Measurements from ENCODE around the gene BSPRY.
A peak's percentile ranks its signal among the peaks of the same experiment; 100 is the strongest.
"Not testable (repeated sequence)": the region's sequence is repeated elsewhere in the genome, so short reads cannot be mapped to it uniquely, and the experiment has no call there.

Gene BSPRY

GRCh38 chr9:113341712-113342410 is 7.5 kb upstream of the BSPRY start:
- no peak for DNase-seq (ENCODE audit: low spot score)

DNA sequence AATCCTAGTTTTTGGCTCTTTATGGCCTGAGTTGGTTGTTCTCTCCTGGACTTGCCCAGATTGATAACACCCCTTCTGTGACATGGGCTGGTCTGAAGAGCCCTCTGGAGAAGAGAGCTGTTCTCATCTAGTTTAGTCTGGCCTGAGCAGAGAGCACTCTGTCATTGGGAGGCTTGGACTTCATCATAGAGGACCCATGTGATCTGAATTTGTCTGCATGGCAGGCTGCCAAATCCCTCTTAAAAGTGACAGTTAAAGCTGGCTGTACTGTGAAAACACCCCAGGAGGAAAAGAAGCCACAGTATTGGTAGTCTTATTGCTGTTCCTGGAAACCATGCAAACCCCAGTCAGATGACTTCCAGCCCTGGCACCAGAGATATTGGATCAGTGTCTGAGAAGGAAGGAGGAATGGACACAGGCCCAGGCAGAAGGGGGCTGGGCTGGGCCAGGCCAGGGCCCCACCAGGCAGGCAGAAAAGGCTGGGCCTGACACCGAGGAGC is 5.6 kb upstream of the BSPRY start:
- DNase-seq (ENCODE audit: low spot score), result peak; percentile 52

- no peak for DNase-seq (ENCODE audit: low spot score)
These were observed 4.2 kb upstream of the BSPRY start for GRCh38 chr9:113345190-113345589.

DNA sequence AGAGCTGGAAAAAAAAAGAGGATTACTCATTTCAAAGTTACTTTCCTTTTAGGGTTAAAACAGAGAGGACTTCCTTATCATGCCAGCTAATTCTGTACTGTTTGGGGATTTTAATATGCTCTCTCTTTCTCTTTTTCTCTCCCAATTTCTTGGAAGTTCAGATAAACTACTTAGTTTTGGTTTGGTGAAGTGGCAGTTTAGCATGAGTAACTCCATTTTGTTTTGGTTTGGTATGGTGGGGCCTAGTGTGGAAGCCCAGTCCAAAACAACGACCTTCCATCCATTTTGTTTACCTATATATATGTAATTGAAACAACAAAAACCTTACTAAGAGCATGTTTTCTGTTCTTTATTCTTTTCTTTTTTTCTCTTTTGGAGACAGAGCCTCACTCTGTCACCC is 3.7 kb upstream of the BSPRY start:
- no peak for DNase-seq (ENCODE audit: low spot score)

- DNase-seq (ENCODE audit: low spot score), result no peak
These were observed 904 bp upstream of the BSPRY start for GRCh38 chr9:113348437-113348836.

DNA sequence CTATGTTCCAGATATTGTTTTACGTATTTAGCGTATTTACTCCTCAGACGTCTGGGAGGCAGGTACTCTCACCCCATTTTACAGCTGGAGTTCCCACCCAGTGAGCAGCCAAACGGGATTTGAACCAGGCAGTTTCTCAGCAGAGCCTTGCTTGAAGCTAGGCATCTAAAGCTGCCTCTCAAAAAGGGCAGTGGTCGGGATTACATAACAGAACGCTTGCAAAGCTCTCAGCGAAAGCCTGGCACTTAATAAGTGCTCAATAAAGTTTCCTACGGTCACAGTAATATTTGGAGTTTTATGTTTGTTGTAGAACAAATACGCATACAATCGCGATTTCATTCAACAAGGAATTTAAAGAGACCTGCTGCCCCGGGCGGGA is 286 bp upstream of the BSPRY start:
- no peak for DNase-seq (ENCODE audit: low spot score)

GRCh38 chr9:113350107-113350661 is 843 bp downstream of the BSPRY start:
- no peak for DNase-seq (ENCODE audit: low spot score)

- DNase-seq (ENCODE audit: low spot score), result no peak
These were observed 1.6 kb downstream of the BSPRY start for GRCh38 chr9:113350937-113351336.

DNA sequence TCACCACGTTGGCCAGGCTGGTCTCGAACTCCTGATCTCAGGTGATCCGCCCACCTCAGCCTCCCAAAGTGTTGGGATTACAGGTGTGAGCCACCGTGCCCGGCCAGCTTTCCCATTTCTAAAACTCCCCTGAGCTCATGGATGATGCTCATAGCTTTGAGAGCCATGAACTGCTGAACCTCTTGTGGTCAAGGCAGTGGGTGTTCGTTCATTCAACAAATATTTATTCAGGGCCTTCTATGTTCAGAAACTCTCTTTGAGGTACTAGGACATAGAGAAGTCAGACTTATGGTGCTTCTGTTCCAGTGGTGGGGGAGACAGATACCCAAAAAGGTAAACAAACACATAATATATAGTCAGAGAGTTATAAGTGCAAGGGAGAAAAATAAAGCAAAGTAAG is 2.7 kb downstream of the BSPRY start:
- DNase-seq (ENCODE audit: low spot score), result no peak

DNA sequence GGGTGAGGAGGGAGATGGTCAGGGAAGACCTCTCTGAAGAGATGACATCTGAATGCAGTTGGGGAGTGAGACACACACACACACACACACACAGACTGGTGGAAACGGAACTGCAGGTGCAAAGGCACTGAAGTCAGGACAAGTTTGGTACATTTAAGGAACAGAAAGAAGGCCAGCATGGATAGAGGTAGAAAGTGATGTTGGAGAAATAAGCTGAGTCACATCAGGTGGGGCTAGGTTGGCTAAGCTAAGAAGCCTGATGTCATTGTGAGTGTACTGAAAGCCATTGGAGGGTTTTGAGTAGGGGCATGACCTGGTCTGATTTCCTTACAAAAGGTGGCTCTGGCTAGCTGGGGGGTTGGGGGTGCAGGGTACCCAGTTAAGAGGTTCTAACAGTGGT is 3.1 kb downstream of the BSPRY start:
- no peak for DNase-seq (ENCODE audit: low spot score)

DNA sequence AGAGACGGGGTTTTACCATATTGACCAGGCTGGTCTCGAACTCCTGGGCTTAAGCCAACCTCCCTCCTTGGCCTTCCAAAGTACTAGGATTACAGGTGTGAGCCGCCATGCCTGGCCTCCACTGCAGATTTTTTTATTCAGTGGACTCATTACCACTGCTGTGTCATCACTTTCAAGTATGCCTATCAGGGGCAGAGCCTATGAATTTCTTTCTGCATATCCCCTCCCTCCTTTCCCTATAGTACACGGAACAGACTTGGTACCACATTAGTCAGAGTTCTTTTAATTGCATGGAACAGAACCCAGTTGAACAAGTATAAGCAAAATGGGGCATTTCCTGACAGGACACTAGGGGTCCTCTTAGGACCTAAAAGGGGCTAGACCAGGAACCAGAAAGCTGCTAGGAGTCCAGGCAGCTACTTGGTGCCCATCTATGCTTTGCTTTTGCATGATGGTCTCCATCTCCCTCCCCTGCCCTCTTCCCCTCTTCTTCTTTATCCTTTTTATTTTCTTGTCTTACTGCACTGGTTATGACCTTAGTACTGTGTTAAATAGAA is 5.8 kb downstream of the BSPRY start:
- DNase-seq (ENCODE audit: low spot score), result no peak

- DNase-seq (ENCODE audit: low spot score), result no peak
These were observed 7.4 kb downstream of the BSPRY start for GRCh38 chr9:113356686-113357292.

- DNase-seq (ENCODE audit: low spot score), result no peak
These were observed 10.0 kb downstream of the BSPRY start for GRCh38 chr9:113359385-113359784.

DNA sequence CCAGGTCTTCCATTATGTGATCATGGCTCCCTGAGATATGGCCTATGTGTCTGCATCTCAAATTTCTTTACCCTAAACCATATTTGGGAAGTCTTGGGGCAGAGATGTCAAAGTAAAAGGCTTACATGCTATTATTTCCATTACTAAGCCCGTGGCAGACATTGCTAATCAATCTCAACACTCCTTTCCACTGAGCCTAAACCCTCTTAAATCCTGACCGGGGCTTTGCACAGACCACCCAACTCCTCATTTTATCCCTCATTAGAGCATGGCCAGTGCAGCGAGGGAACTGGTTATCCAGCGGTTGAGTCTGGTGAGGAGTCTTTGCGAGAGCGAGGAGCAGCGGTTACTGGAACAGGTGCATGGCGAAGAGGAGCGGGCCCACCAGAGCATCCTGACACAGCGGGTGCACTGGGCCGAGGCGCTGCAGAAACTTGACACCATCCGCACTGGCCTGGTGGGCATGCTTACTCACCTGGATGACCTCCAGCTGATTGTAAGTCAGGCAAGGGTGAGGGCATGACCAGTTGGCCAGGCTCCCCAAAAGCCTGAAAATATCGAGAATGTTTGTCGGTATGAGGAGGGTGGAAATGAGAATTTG is 11.0 kb downstream of the BSPRY start:
- DNase-seq (ENCODE audit: low spot score), result no peak

GRCh38 chr9:113361304-113362018 is 12.1 kb downstream of the BSPRY start:
- DNase-seq (ENCODE audit: low spot score), result no peak

GRCh38 chr9:113363336-113363735 is 14.0 kb downstream of the BSPRY start:
- no peak for DNase-seq (ENCODE audit: low spot score)

GRCh38 chr9:113364951-113365350 is 15.6 kb downstream of the BSPRY start:
- DNase-seq (ENCODE audit: low spot score), result no peak

GRCh38 chr9:113365652-113366051 is 16.3 kb downstream of the BSPRY start:
- DNase-seq (ENCODE audit: low spot score), result not testable (repeated sequence)

GRCh38 chr9:113368348-113368981 is 19.1 kb downstream of the BSPRY start:
- no peak for DNase-seq (ENCODE audit: low spot score)

DNA sequence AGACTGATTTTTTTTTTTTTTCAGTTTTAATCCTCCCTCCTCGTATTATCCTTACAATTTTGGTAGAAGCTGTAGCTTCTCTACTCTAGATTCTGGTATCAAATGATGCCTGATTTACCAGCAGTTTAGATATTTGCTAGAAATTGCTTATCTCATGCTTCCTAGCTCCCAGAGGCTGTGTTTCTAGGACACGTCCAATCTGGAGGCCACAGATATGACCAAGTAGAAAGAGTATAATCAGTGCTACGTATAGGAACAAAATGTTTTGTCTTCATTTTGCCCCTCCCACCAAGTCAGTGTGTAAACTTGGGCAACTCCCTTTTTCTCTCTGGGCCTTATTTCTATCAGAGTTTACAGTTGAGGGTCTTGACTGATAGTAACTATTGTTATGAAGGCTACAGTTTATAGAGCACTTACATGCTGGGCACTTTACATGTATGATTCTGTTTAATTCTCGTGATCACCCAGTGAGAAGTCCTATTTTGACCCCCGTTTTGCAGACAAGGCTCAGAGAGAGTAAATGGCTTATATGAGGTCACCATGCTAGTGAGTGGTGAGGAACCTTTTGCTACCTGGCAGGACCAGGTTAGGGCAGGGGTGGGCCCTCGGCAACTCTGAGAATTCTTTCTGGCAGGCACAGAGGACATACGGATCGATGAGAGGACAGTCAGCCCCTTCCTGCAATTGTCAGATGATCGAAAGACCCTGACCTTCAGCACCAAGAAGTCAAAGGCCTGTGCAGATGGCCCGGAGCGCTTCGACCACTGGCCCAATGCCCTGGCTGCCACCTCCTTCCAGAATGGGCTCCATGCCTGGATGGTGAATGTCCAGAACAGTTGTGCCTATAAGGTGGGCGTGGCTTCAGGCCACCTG is 19.9 kb downstream of the BSPRY start:
- DNase-seq (ENCODE audit: low spot score), result no peak

GRCh38 chr9:113369855-113370140 is 20.5 kb downstream of the BSPRY start:
- no peak for DNase-seq (ENCODE audit: low spot score)

All from D341Med (cell line).